ENCODE results near the gene SLC39A11. TPM values are rescaled to one million over a fixed set of nuclear protein-coding genes. Genes with fewer than 3 reads are reported as not detected.

The SLC39A11 gene
- total RNA-seq, 1 experiment from 2014 or later: 57.1 TPM

GRCh38 chr17:72766761-72767356, 325.6 kb downstream of the SLC39A11 start:
- Histone ChIP-seq H2AFZ (no peak overlapping the region), H4K20me1 (ENCODE audit: insufficient read depth) (no peaks in the 10 kb centered on the region), H3F3A (ENCODE audit: insufficient read depth, low read depth) (no peaks in the 10 kb centered on the region), H3K36me3 (ENCODE audit: low read depth) (no peaks in the 10 kb centered on the region), H3K27ac (no peak overlapping the region), H3K79me2 (ENCODE audit: low read depth) (no peaks in the 10 kb centered on the region), H3K4me3 (no peak overlapping the region), H3K9me3 (ENCODE audit: insufficient read depth, low read depth) (no peaks in the 10 kb centered on the region), H3K27me3 (ENCODE audit: insufficient read depth, low read depth) (no peaks in the 10 kb centered on the region), H3K4me2 (no peak overlapping the region), H3K4me1 (replicated peaks; ENCODE audit: insufficient read depth) (no peaks in the 10 kb centered on the region), H3K9me2 (ENCODE audit: insufficient read depth) (no peaks in the 10 kb centered on the region)
- ChIA-PET CTCF (no interaction called here), POLR2A (ENCODE audit: unreplicated experiment) (interaction anchor here (0.8 kb wide), 1 partner anchor 63 kb away, joined by 9 read pairs; no protein-coding TSS in a partner anchor)
- TF ChIP-seq EZH2 (IDR thresholded peaks at IDR 0.05; ENCODE audit: low read depth) (no peak), CTCF (conservative IDR thresholded peaks at IDR 0.05) (no peak)
- intact Hi-C loops (cut with micrococcal nuclease; ENCODE audit: unreplicated experiment): no loop called here
- BruUV-seq (replicated peaks): no TSS peak
- DNase-seq: no peak

- H3K9me3 ChIP-seq (ENCODE audit: insufficient read depth, low read depth): no peaks in the 10 kb centered on the region
- TF ChIP-seq CTCF (conservative IDR thresholded peaks at IDR 0.05) (no peak), EZH2 (IDR thresholded peaks at IDR 0.05; ENCODE audit: low read depth) (no peak)
- H4K20me1 ChIP-seq (ENCODE audit: insufficient read depth): no peaks in the 10 kb centered on the region
- ChIA-PET CTCF (no interaction called here), POLR2A (ENCODE audit: unreplicated experiment) (no interaction called here)
- intact Hi-C loops (cut with micrococcal nuclease; ENCODE audit: unreplicated experiment): no loop called here
- no peaks in the 10 kb centered on the region for H3F3A ChIP-seq (ENCODE audit: insufficient read depth, low read depth)
- no peaks in the 10 kb centered on the region for H3K36me3 ChIP-seq (ENCODE audit: low read depth)
- H3K4me3 ChIP-seq: no peak overlapping the region
- no TSS peak for BruUV-seq (replicated peaks)
- H3K27me3 ChIP-seq (ENCODE audit: insufficient read depth, low read depth): no peaks in the 10 kb centered on the region
- H3K9me2 ChIP-seq (ENCODE audit: insufficient read depth): no peaks in the 10 kb centered on the region
- H3K4me2 ChIP-seq: no peak overlapping the region
- H2AFZ ChIP-seq: no peak overlapping the region
- H3K79me2 ChIP-seq (ENCODE audit: low read depth): no peaks in the 10 kb centered on the region
- DNase-seq: no peak
- H3K4me1 ChIP-seq (replicated peaks; ENCODE audit: insufficient read depth): no peaks in the 10 kb centered on the region
- no peak overlapping the region for H3K27ac ChIP-seq
These were observed 326.9 kb downstream of the SLC39A11 start for GRCh38 chr17:72765368-72766153.

- Histone ChIP-seq H3K4me1 (replicated peaks; ENCODE audit: insufficient read depth) (no peaks in the 10 kb centered on the region), H2AFZ (no peak overlapping the region), H3K4me2 (no peak overlapping the region), H3K9me2 (ENCODE audit: insufficient read depth) (no peaks in the 10 kb centered on the region), H3K79me2 (ENCODE audit: low read depth) (no peaks in the 10 kb centered on the region), H3K9me3 (ENCODE audit: insufficient read depth, low read depth) (no peaks in the 10 kb centered on the region), H4K20me1 (ENCODE audit: insufficient read depth) (no peaks in the 10 kb centered on the region), H3K27me3 (ENCODE audit: insufficient read depth, low read depth) (no peaks in the 10 kb centered on the region), H3K4me3 (no peak overlapping the region), H3F3A (ENCODE audit: insufficient read depth, low read depth) (no peaks in the 10 kb centered on the region), H3K27ac (no peak overlapping the region), H3K36me3 (ENCODE audit: low read depth) (no peaks in the 10 kb centered on the region)
- CTCF ChIA-PET: no interaction called here
- BruUV-seq (replicated peaks): no TSS peak
- intact Hi-C loops (cut with micrococcal nuclease; ENCODE audit: unreplicated experiment): no loop called here
- DNase-seq: no peak
- POLR2A ChIA-PET (ENCODE audit: unreplicated experiment): no interaction called here
- TF ChIP-seq CTCF (conservative IDR thresholded peaks at IDR 0.05) (no peak), EZH2 (IDR thresholded peaks at IDR 0.05; ENCODE audit: low read depth) (no peak)
These were observed 327.9 kb downstream of the SLC39A11 start for GRCh38 chr17:72764632-72765041.

Data from PC-9 (cell line).